HG03575 (cell line): ENCODE data around the gene ZNF444.
"Not testable (repeated sequence)": the region's sequence is repeated elsewhere in the genome, so short reads cannot be mapped to it uniquely, and the experiment has no call there.

ENCODE experiments used
- ATAC-seq: cut with Tn5 transposase; IDR thresholded peaks from one replicate; pipeline ENCODE4 v1.9.1; 2021; ENCODE audit not compliant: unreplicated experiment, insufficient number of reproducible peaks, low FRiP score; ENCODE audit errors: extremely low read depth

Gene ZNF444

DNA sequence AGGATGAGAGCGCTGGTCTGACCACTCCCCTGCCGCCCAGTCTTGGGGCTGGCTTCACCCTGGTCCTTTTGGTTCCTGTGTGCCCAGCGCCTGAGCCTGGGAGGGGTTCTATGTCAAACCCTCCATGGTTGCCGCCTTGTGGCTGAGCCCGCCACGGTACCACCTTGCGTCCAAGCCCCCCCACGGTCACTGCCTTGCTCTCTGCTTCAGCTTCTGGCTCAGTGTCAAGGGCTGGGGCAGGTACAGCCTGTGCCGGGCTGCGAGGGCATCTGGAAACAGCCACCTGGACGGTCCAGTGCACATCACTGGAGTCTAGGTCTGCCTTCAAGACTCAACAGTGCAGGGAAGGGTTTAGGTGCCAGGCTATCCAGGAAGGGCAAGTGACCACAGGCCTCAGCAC is 20.4 kb downstream of the ZNF444 start:
- no peak for ATAC-seq

DNA sequence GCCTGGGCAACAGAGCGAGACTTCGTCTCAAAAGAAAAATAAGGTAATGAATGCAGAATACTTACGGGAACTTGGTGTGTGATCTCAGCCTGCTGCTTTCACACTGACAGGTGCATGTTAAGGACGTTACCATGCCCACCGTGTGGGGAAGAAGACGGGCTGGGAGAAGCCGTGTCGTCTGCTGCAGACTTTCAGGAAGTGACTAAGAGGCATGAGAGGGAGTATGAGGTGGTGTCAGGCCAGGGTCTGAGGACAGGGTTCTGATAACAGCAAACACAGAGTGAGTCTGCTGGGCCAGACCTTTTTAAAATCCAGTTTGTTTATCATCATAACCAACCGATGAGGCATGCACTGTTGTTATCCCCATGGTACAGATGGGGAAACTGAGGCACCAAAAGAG is 21.2 kb downstream of the ZNF444 start:
- no peak for ATAC-seq

DNA sequence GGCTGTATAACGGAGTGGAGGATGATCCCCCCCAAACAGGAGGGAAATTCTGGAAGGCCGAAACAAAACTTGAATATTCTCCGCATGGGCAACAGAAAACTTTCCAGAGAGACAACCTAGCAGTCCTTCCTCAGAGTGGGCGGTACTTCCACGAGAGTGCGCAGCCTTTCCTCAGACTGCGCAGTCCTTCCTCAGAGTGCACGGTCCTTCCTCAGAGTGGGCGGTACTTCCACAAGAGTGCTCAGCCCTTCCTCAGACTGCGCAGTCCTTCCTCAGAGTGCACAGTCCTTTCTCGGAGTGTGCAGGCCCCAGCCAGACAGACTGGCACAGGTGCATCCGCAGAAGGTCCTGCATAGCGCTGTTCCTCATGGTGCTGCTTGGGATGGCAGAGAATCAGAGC is 22.0 kb downstream of the ZNF444 start:
- no peak for ATAC-seq

DNA sequence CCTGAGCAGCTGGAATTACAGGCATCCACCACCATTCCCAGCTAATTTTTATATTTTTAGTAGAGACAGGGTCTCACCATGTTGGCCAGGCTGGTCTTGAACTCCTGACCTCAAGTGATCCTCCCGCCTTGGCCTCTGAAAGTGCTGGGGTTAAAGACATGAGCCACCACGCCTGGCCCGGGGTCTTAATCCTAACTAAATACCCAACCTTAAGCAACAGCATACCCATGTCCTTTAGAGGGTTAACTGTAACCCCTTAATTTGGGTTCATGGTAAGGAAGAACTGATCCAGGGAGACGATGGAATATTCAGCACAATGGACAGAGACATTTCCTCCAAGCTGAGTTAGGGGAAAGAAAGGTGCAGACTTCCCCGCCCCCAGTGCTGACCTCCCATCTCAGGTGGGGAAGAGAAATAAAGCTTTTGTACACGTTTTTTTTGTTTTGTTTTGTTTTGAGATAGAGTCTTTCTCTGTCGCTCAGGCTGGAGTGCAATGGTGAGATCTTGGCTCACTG is 26.0 kb downstream of the ZNF444 start:
- ATAC-seq, result no peak

DNA sequence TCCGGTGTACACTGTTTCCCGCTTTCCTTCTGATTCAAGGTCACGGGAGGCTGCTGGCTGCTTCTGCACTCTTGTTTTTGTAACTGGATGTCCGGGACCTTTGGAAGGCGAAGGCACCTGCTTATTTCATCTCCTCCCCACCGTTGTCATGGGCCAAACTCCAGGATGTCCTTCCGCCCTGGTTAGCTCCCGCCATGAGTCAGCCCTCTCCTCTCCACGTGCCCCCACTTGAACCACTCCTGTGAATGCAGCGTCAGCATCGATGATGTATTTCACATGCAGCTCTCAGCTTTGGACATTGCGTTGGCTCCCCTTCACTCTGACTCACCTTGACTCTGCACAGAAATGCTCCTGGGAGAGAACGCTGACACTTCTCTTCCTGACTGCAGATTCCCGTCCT is 29.2 kb downstream of the ZNF444 start:
- ATAC-seq, result no peak

DNA sequence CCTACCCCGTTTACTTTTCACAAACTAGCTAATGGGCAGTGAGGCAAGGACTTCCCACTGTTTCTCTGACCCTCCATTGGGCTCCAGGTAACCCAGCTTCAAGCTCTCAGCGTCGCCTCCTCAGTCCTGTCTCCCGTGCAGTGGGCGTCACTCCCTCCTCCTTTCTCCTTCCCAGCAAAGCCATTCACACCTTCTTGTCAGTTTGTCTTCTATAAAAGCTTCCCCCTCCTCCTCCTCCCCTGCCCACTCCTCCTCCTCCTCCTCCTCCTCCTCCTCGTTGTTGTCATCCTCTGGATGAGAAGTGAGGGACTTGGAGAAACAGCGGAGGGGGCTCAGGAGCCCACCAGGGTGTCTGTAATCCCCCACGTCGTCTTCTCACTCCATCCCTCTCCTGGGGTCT is 33.0 kb downstream of the ZNF444 start:
- ATAC-seq, result no peak

DNA sequence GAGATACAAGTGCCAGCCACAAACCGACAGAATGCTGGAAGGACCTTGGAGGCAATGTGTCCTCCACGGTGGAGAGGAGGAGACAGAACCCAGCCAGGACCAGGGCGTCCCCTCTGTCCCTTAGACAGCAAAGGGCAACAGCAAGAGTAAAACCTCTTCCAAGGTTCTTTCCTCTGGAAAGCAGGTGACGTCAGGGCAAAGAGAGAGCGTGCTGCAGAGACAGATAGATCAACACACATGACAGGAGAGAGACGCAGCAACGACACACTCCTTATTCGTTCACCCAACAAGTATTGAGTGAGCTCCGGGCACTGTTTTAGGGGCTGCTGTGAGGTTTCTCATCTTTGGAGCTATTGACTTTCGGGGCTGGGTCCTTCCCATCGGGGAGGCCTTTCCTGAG is 33.5 kb downstream of the ZNF444 start:
- ATAC-seq, result no peak

DNA sequence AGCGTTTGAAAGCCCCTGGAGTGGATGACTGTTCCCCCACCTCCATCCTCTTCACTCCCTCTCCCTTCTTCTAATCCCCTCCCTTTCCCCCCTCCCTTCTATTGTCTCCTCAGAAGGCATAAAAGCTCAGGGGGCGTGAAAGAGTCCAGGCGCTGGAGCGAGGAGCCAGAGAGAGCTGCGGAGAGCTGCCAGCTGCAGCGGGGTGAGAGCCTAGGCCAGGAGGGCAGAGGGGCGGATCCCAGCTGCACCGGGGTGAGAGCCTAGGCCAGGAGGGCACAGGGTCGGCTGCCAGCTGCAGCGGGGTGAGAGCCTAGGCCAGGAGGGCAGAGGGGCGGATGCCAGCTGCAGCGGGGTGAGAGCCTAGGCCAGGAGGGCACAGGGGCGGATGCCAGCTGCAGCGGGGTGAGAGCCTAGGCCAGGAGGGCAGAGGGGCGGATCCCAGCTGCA is 34.8 kb downstream of the ZNF444 start, which contains the start of gene GALP:
GALP (plus strand) TSS at position 148 of the 447 bp plus-strand sequence. CDS start 1,101 bp downstream, outside the sequence.
- not testable (repeated sequence) for ATAC-seq

DNA sequence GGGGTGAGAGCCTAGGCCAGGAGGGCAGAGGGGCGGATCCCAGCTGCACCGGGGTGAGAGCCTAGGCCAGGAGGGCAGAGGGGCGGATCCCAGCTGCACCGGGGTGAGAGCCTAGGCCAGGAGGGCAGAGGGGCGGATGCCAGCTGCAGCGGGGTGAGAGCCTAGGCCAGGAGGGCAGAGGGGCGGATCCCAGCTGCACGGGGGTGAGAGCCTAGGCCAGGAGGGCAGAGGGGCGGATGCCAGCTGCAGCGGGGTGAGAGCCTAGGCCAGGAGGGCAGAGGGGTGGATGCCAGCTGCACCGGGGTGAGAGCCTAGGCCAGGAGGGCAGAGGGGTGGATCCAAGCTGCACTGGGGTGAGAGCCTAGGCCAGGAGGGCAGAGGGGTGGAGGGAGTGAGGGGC is 35.2 kb downstream of the ZNF444 start:
- not testable (repeated sequence) for ATAC-seq

DNA sequence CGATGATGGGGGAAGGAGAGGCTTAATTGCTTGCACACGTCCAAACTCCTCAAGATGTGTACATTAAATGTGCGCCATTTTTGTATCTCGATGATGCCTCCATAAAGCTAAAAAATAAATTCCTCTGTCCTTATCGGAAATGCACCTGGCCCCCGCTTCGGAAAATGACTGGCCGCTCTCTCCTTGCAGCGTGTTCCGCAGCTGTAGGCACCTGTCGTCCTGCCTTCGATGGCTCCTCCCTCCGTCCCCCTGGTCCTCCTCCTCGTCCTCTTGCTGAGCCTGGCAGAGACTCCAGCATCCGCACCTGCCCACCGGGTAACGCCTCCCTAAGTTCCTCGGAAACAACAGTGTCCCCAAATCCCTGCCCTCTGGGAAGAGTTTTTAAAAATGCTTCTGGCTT is 35.8 kb downstream of the ZNF444 start:
- ATAC-seq, result no peak

DNA sequence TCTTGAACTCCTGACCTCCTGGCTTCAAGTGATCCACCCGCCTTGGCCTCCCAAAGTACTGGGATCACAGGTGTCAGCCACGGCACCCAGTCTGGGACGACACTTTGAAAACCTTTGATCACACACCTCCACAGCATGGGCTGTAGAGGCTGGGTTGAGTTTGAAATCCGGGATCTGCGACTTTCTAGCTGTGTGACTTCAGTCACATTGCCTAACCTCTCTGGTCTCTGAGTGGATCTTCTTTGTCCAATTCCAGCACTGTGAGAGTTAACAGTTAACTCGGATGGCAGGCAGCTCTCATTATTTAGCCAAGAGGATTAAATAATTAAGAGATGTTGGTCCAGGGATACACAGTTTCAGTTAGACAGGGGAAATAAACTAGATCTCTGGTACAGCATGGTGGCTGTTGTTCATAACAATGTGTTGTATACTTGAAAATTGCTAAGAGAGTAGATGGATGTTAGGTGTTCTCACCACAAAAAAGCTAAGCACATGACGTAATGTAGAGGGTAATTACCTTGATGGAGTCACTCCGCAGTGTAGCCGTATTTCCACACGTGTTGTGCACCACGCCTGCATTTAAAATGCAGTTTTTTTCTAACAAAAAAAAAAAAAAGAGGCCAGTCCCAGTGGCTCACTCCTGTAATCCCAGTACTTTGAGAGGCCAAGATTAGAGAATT is 36.6 kb downstream of the ZNF444 start:
- no peak for ATAC-seq

DNA sequence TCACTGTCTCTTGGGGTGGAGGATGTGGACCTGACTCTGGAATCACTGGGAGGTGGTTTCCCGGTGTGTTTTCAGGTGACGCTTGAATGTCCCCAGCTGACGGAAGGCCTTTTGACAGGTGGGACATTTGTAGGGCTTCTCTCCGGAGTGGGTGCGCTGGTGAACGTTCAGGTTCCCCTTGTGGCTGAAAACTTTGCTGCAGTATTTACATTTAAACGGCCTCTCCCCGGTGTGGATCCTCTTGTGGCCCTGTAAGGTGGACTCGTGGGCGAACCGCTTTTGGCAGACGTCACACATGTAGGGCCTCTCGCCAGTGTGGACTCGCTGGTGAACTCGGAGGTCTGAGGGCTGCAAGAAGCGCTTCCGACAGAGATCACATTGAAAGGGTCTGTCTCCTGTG is 48.7 kb downstream of the ZNF444 start:
- ATAC-seq, result no peak

DNA sequence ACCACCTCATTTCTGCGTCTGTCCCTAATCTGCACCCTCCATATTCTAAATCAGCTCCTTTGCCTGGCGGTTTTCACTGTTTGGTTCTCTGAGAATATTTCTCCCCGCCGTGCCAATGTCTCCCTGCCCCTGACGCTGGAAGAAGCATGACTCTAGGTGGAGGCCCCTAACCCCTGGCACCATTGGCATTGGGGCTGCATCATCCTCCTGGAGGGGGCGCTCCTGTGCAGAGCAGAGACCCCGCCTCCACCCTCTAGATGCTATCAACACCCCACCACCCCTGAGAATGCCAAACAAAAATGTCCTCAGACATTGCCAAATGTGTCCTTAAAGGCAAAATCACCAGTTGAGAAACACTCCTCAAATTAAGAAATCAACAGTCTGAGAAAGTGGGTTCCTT is 50.0 kb downstream of the ZNF444 start:
- ATAC-seq, result no peak

DNA sequence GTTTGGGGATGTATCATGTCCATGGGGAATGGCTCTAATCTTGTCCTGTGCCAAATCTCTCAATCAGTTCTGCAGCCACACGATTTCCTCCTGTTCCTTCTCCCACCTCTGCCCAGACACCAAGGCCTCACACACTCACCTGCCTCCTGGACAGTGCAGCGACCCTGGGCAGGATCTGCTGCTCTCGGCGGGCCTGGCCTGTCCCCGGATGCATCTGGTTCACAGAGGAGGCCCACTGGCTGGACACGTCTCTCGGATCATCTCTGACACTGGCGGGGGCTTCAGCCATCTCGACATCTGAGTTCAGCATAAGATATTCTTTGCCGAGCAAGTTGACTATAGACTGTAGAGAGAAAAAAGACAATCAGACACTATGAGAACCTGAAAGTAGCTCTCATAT is 50.6 kb downstream of the ZNF444 start:
- no peak for ATAC-seq

DNA sequence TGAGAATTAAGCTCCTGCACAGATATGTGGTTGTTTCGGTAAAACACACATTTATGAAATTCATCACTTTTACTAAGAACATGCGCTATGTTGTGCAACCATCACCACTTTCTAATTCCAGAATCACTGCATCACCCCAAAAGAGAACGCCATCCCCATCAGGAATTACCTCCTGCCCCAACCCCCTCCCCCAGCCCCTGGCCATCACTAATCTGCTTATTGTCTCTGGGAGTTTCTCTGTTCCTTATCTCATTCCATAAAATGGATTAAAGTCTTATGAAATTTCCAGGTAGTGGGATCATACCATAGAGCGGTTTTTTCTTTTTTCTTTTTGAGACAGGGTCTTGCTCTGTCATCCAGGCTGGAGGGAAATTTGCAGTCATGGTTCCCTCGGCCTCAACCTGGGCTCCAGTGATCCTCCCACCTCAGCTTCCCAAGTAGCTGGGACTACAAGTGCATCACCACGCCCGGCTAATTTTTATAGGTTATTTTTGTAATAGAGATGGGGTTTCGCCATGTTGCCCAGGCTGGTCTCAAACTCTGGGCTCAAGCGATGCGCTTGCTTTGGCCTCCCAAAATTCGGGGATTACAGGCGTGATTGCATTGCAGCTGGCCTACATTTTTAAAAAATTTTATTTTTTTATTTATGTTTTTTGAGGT is 53.0 kb downstream of the ZNF444 start:
- no peak for ATAC-seq

DNA sequence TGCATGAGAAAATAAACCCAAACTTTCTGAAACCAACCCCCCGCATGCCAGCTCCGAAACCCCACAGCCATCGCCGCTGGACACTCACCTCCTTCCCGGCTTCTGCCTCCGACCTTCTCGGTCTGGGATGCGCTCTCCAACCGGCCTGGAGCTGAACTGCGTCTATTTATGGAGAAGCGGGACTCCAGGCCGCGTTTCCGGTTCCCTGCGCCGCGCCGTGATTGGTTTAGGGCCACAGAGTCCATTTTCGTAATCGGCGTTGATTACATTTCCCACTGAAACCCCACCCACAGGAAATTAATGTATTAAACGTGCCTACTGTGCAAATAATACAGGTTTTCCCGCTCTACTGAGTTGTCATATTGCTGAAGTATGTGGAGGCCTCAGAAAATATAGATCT is 56.6 kb downstream of the ZNF444 start, which contains the start of gene ZSCAN5B:
ZSCAN5B (minus strand) TSS at position 138 of the 400 bp plus-strand sequence. CDS start 4,731 bp downstream, outside the sequence.
- not testable (repeated sequence) for ATAC-seq

DNA sequence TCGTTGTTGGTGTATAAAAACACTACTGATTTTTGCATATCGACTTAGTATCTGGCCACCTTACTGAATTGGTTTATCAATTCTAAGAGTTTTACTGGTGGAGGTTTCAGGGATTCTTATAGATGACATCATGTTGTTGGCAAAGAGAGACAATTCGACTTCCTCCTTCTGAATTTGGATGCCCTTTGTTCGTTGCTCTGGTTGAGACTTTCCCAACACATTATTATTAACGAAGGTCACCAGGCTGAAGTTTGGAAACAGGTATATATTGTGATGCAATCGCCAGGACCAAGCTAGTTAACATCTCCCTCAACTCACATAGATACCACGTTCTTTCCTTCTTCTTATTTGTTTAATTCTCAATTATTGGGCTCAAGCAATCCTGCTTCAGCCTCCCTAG is 58.6 kb downstream of the ZNF444 start:
- ATAC-seq, result no peak

DNA sequence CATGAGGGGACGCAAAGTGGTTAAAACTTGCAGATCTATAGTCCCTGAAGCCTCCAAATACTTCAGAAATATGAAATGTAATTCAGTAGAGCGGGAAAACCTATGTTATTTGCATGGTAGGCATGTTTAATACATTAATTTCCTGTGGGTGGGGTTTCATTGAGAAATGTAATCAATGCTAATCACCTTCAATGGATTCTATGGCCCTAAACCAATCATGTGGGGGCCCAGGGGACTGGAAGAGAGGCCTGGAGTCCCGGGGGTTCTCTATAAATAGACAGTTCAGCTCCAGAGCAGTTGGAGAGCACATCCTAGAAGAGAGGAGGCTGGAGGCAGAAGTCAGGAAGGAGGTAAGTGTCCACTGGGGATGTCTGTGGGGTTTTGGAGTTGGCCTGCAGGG is 60.9 kb downstream of the ZNF444 start, which contains the start of gene ZSCAN5C:
ZSCAN5C (plus strand) TSS at position 301 of the 400 bp plus-strand sequence. CDS start 3,641 bp downstream, outside the sequence.
- no peak for ATAC-seq

DNA sequence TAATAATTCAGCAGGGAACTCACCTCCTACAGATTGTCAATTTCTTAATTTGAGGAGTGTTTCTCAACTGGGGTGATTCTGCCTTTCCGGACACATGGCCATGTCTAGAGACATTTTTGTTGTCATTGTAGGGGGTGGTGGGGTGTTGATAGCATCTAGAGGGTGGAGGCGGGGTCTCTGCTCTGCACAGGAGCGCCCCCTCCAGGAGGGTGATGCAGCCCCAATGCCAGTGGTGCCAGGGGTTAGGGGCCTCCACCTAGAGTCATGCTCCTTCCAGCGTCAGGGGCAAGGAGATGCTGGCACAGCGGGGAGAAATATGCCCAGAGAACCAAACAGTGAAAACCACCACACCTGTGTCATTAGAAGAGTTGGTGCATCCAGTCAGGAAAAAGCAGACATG is 66.5 kb downstream of the ZNF444 start:
- not testable (repeated sequence) for ATAC-seq

DNA sequence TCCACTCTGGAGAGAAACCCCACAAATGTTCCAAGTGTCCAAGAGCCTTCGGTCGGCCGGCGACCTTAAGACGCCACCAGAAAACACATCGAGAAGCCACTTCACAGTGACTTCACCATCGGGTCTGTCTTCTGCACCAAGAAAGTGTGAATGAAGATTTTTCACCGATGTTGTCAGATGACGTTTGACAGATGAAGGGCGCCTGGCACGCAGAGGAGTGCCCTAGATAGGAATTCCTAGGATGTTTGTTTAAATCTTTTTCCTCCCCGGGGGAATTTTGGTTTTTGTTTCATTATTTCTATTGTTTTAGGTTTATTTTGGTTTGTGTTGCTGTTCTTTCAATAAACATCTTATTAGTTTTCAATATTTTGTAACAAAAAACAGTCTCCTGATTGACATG is 68.0 kb downstream of the ZNF444 start:
- no peak for ATAC-seq
